Activated CD8-positive, alpha-beta memory T cell treated with anti-CD3 and anti-CD28 coated beads for 48 hours (primary cell): ENCODE data around the gene ARL16.

Experiments
- DNase-seq, 3 experiments: peaks; one replicate each; pipeline ENCODE4 v3.0.0-alpha.2; 2020; ENCODE audit warnings: low read depth in 2 of 3, low spot score in 2 of 3

ARL16 gene

DNA sequence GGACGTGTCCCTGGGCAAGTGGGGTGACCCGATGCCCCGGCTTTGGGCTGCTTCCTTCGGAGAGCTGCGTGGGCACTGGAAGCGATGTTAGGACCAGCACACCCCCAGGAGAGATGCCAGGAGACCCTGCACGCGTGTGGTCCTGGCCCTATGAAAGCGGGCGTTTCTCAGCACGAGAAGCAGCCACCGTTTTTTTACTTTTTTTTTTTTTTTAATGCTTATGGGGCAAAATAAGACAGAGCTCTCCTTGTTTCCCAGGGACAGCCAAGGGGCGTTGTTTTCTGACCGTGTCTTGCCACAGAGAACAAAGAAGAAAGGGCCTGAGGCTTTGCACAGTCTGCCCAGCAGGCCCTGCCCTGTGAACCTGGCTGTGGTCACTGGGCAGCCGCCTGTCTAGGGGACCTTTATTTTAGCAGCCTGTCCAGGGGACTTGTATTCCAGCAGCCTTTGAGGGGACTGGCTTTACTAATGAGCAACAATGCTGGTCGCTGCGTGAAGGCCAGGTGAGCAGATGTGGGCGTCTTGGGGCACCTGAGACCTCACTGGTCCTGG, 29.5 kb upstream of the ARL16 start:
- DNase-seq = no peak

DNA sequence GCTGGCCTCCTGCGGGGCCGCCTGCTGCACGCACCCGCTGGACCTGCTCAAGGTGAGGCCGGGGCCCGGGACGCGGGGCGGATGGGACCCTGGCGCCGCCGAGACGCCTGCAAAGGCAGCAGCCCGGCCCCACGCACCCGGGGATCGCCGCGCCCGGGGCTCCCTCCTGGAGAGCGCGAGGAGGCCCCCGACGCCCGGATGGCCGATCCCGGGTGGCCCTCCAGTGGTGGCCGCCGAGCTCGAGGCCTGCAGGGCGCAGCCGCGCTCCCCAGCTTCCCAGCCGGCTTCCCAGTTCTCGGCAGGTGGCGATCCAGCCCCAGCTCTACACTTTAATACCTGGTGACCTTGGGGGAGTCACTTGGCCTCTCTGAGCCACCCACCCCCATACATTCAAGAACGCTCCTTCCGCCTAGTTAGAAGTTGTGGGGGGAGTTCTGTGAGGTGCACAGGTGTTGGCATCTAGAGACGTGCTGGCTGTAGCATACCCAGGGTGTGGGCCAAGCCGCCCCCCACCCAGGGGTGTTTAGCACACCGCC, 28.9 kb upstream of the ARL16 start:
- no peak for DNase-seq

DNA sequence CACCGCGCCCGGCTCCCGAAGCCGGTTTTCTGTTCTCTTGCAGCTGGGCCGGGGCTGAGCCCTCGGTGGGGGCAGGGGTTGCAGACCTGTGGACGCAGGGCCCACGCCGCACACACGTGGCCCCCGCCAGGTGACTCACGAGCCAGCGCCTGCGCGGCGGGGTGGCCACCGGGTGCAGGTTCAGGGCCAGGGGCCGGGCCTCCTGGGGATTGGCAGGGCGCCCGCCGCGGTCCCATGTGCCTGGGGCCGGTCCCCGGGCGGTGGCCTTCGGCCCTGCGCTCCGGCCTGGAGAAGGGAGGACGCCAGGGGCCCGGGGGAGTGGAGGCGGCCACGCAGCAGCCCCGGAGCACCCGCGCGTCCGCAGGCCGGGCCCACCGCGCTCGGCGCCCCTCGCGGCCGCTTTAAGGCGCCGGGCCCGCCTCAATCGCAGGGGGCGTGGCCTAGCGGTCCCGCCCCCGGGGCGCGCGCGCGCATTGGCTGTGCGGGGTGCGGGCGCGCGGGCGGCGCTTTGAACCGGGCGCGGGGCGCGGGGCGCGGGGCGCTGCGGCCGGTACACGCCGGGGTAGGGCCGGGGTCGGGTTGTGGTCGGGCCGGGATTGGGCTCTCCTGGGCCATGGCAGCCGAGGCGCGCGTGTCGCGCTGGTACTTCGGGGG, 28.3 kb upstream of the ARL16 start, which contains the start of gene SLC25A10:
TSS of gene SLC25A10 (plus strand) at position 471 of the 654 bp plus-strand sequence. CDS start at position 614, 143 bp downstream.
- peak; percentile 64 to 83 (median 77) for DNase-seq

DNA sequence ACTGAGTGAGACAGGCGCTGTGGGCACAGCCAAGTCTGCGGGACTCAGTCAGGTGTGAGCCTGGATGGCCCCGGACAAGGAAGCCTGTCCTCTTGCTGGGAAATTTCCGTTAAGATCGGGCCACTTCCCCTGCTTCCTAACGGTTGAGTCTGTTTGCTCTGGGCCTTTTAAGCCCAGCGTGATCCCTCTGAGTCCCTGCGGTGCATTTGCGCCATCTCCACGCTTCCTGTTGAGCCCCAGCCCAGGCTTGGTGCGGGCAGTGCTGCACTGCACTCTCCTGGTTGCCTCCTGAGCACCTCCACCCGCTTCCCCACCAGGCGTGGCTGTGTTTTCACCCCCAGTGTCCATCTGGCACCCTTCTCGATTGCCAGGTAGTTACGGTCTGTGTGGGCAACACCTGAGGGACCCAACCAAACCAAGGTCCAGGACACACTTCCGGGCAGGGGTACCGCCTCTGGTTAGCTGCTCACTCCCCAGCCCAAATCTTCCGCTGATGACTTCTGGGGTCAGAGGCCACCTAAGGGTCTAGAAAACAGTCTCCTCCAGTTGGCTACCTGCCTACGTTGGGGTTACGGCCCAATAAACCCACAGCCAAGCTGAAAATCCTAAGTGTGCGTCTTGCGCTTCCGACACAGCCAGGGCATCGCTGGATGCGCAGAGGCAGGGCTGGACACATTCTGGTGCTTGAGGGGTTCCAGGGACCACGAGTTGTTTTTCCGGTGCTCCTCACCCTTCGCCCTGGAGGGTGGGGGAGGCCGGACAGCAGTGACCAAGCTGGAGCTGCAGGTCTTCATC, 27.1 kb upstream of the ARL16 start:
- DNase-seq = no peak

DNA sequence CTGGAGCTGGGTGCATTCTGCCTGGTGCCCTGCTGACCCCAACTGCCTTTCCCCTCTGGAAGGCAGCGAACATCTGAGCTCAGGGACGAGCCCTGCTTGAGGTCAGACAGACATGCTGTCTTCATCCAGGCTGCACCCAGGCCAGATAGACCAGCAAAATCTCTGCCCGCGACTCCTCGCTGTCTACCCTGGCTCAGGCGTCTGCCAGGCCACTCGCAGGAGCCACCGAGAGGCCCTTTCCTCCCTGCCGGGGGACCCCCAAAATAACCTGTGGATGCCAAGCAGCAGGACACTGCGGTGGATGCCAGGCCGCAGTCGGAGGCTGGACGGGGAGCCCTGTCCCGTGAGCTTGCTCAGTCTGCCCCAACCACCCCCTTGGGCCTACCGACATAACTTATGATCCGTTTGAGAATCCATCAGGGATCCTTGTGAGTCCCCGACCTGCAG, 25.2 kb upstream of the ARL16 start:
- no peak for DNase-seq

DNA sequence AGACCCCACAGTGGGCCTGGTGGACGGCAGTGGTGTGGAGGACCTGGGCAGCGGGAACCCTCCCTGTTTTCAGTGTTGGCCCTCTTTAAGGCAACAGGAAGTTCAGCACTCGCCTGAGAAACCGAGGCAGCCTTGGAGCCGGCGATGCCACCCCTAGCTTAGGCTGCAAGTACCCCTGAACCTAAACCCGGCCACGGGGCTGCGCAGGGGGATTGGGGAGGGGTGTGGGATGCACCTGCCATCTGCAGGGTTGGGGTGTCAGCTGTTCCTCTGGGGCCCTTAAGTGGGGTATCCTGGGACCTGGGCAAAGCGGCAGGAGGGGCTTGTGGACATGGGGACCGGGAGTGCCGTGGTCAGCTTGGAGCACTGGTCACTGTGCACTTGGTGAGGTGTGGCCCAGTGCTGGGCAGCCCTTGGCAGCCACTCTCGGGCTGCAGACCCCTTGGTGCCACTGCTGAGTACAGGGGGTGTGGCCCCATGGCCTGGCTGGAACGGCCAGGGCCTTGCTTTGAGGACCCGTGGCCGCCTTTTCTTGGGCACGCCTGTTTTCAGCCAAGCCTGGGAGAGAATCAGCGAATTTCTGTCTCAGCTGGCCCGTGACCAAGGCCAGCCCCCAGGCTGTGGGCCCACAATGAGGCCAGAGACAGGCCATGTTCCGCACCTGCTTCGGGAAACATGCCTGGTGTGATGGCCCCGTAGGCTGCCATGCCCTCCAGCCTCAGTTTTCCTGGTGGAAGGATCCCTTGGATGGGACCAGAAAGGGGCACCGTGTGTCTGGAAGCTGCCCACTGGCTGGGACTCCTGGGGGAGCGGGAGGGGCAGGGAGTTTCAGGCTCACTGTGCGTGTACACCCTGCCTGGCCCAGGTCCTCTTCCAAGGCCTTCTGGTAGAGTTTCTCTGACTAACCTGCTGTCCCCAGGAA, 24.4 kb upstream of the ARL16 start:
- no peak for DNase-seq

DNA sequence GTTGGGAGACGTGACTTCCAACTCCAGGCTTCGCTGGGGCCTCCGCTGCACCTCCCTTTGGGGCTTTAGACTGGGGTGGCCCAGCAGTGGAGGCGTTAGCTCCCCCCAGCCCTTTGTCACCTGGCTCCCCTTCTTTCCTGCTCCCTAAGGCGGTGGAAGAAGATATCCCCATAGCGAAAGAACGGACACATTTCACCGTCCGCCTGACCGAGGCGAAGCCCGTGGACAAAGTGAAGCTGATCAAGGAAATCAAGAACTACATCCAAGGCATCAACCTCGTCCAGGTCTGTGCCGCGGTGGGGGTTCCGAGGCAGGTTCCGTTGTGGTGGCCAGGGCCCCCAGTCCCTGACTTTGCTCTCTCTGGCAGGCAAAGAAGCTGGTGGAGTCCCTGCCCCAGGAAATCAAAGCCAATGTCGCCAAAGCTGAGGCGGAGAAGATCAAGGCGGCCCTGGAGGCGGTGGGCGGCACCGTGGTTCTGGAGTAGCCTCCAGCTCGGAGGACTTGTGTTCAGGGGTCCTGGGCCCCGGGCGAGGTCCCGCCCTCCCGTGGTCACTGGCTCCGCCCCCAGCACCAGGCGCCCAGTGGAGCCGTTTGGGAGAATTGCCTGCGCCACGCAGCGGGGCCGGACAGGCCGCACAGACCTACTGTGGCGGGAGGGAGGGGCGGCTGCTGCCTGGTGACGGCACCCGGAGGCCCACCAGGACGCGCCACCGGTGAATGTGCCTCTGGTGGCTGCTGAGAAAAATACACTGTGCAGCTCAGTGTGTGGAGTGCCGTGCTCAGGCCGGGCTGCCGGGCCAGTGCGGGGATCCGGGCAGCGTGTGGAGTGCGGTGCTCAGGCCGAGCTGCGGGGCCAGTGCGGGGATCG, 23.4 kb upstream of the ARL16 start:
- no peak for DNase-seq

DNA sequence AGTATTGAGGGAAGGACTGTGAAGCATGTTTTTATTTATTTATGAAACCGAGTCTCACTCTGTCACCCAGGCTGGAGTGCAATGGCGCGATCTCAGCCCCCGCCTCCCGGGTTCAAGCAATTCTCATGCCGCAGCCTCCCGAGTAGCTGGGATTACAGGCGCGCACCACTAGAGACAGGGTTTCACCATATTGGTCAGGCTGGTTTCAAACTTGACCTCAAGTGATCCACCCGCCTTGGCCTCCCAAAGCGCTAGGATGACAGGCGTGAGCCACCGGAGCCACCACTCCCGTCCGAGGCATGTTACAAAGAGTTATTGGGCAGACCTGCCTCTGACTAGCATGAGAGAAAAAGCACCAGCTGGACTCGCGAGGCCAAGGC, 22.6 kb upstream of the ARL16 start:
- DNase-seq = no peak

DNA sequence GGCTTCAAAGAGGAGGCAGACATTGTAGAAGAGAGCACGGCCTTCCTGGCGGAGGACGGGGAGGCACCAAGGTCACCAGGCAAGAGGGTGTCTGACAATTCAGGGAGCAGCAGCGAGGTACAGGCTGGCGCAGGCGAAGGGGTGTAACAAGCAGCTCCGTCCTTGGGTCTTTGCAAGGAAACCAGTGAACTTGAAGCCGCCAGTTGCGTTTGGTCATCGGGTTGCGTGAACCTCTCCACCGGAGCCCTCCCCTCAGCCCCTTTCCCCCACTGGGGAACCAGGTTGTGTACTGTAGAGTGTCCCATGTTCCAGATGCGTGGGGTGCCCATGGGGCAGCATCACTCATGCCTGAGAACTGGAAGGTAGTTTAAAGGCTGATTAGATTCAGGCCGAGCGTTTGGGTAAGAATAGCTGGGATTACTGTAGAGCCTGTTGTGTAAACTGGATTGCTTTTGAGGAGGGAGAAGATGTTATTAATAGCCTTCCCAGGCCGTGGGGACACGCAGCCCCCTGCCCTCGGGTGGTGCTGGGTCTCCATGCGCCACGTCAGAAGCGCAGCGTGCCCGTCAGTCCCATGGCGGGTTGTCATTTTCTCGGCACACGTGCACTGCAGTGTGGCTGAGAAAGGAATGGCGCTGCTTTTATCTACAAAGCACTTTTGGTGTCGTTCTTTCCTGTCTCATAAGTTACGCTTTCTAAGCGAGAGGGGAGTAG, 22.1 kb upstream of the ARL16 start:
- no peak for DNase-seq

DNA sequence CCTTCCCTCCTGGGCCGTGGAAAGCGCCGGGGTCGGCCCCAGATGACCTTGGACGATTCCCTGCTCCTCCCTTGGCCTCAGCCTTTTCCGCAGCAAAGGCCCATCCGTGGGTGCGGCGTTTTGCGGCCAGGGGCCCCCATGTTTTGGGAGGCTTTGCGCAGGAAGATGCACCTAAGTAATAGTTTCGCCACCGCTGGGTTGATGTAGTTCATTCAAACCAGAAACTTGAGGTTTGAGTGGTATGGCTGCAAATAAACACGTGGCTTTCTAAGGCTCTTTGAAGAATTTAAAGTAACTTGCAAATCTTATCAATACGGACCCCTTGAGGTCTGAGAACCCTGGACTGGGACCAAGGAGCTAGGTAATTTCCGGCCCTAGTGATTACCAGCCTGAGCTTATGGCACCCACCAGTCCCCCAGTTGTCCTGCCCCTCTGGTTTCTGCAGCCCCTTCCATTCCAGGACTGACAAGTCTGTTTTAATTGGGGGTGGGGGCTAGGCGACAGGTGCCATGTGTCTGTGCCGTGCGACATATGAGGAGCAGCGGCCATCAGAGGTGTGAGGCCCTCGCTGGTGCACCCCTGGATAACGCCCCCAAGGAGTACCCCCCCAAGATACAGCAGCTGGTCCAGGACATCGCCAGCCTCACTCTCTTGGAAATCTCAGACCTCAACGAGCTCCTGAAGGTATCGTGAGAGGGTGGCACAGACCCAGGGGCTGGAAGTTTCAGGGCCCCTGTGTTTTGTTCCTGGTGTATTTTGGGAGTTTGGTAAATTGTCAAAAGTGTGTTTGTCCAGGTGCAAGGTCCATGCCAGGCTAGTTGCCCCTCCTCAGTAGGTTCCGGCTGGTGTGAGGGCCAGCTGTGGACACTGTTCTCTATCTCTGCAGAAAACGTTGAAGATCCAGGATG, 20.4 kb upstream of the ARL16 start:
- DNase-seq = no peak

DNA sequence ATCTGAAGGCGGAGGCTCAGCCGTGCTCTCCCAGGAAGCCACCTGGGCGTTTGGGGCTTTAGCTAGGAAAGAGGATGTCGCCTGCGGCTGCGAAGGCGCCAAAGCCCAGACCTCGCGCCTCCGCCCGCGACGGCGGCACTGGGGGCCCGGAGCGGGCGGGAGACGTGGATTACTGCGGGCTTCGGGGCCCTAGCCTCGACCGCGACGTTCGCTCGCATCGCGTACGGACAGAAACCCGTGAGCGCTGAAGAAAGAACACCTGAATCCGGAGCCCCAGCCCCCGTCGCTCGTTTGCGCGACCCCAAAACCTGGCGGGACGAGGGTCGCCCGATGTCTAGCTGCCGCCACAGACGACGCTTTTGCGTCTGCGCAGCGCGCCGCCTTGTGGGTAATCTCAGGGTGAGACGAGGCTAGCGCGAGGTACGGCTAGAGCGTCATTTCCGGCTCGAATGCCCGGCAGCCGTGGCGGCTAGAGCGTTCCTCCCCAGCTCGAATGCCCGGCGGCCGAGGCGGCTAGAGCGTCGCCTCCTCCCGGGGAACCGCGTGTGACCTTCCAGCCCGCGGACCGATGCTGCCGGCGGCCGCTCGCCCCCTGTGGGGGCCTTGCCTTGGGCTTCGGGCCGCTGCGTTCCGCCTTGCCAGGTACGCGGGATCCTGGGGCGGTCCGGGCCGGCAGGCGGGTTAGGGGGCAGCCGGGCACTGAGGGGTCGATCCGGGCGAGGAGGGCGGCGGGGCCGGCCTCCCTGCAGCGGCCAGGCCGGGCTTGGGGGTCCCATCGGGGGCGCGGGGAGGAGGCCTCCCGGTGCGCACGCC, 19.5 kb upstream of the ARL16 start, which contains the start of gene MRPL12:
TSS of gene MRPL12 (plus strand) at position 434 of the 813 bp plus-strand sequence. CDS start at position 569, 135 bp downstream.
- DNase-seq = peak; percentile 74 to 77 (median 76)

DNA sequence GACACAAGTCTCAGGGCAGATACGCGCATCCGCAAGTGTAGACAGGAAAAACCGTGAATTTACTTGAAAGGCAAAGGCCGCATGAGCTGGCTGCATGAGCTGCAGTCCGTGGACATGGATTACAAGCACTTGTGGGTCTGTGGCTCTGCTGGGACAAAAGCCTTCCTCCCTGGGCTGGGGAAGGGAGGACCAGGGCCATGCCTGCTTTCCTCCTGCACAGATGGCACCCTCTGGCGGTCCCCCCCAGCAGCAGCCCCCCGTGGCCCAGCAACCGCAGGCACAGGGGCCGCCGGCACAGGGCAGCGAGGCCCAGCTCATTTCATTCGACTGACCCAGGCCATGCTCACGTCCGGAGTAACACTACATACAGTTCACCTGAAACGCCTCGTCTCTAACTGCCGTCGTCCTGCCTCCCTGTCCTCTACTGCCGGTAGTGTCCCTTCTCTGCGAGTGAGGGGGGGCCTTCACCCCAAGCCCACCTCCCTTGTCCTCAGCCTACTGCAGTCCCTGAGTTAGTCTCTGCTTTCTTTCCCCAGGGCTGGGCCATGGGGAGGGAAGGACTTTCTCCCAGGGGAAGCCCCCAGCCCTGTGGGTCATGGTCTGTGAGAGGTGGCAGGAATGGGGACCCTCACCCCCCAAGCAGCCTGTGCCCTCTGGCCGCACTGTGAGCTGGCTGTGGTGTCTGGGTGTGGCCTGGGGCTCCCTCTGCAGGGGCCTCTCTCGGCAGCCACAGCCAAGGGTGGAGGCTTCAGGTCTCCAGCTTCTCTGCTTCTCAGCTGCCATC, 17.9 kb upstream of the ARL16 start:
- DNase-seq = no peak

DNA sequence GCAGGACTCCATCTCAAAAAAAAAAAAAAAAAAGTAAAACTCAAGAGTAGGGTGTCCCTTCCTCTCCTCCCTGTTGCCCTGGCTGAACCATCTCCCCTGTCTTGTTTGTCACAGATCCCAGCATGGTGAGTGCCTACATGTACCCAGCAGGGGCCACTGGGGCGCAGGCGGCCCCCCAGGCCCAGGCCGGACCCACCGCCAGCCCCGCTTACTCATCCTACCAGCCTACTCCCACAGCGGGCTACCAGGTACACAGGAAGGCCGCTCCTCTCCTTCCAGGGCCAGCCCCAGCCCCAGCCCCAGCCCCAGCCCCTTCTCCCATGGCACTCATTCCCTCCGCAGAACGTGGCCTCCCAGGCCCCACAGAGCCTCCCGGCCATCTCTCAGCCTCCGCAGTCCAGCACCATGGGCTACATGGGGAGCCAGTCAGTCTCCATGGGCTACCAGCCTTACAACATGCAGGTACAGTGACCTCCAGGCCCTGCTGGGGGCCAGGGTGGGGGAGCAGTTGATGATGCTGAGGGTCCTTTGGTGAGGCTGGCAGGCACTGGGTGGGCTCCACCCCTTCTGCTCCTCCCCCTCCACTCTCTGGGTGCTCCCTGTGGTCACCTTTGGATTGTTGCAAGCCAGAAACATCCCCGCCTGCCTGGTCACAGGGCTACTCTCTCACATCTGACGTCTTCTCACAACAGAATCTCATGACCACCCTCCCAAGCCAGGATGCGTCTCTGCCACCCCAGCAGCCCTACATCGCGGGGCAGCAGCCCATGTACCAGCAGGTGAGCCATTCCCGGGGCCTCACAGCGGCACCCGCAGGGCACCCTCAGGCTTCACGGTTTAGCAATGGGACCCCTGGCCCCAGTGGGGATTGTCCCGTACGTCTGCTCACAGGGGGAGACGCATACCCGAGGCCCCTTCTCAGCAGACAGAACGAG, 17.0 kb upstream of the ARL16 start:
- no peak for DNase-seq

DNA sequence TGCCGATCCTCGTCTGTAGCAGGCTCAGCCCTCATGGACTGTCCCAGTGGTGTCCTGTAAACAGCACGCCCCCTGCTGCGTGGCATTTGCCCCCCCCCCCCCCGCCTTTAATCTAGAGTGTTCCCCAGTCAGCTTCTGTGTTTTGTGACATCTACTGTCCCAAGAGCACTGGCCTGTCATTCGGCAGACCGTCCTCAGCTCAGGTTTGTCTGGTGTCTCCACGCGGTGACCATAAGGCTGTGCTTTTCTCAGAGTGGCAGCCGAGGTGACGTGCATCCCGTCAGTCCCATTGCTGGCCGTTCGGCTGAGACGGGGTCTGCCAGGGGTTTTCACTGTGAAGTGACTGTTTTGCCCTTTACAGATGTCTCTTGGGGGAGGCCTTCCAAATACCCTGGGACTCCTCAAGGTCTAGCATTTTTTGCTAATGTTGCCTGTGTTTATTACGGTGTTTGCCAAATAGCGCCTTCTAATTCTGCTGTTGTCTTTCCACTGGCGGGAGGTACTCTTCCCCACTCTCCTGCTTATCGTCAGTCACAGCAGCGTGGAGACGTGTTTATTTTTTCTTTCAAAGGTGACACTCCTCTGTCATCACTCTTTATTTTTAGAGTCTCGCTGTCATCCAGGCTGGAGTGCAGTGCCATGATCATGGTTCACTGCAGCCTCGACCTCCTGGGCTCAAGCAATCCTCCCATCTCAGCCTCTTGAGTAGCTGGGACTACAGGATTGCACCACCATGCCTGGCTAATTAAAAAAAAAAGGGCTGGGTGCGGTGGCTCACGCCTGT, 13.9 kb upstream of the ARL16 start:
- DNase-seq = no peak
